Tibial artery (tissue), 4 donors: ENCODE results near the gene PLA2G4A.

Source experiments
- DNase-seq, 2 donors: peaks; one replicate each; pipeline ENCODE4 v3.0.0-alpha.2; 2019
- H3K27ac ChIP-seq, 2 donors: fragments of 200-600 bp; sonication (generic) in 1 of 2; 1 replicate in 1 of 2; 2 replicates in 1 of 2; pipeline ENCODE4 v1.5.1; 2018 to 2019; ENCODE audit warnings: mild to moderate bottlenecking in 1 of 2
- H3K27me3 ChIP-seq, 2 donors: fragments of 200-600 bp; sonication (generic) in 1 of 2; one replicate each; pipeline versions ENCODE4 v1.5.1 to v1.6.0; 2016 to 2019
- H3K36me3 ChIP-seq, 3 donors: fragments of 200-600 bp; sonication (generic) in 2 of 3; one replicate each; pipeline ENCODE4 v1.5.1; 2016 to 2019; ENCODE audit warnings: mild to moderate bottlenecking in 2 of 3
- H3K4me1 ChIP-seq, 4 donors: fragments of 200-600 bp; sonication (generic) in 2 of 4; 1 replicate in 3 of 4; 2 replicates in 1 of 4; pipeline ENCODE4 v1.5.1; 2016 to 2019
- H3K4me3 ChIP-seq, 2 donors: fragments of 200-600 bp; sonication (generic) in 1 of 2; 1 replicate in 1 of 2; 2 replicates in 1 of 2; pipeline ENCODE4 v1.5.1; 2018 to 2019; ENCODE audit warnings: mild to moderate bottlenecking in 2 of 2
- H3K9me3 ChIP-seq, 3 donors: fragments of 200-600 bp; sonication (generic) in 1 of 3; one replicate each; pipeline ENCODE4 v1.5.1; 2016 to 2019
- CTCF ChIP-seq, 2 experiments: fragments of 200-600 bp in 1 of 2; fragments of 450-650 bp in 1 of 2; IDR thresholded peaks; one replicate each; pipeline ENCODE4 v1.5.1; 2017 to 2019; ENCODE audit warnings: antibody characterized with exemption in 2 of 2, mild to moderate bottlenecking in 1 of 2, moderate library complexity in 1 of 2
- intact Hi-C: fragments of 100-400 bp; cut with DNase I; formaldehyde crosslinking; loops from one replicate; pipeline ENCODE4 v1.15.0; 2023; ENCODE audit warnings: low total_unique reads

PLA2G4A gene

GRCh38 chr1:186897008-186897407 is 68.3 kb downstream of the PLA2G4A start:
- intact Hi-C loops = no loop called here
- no peak for TF ChIP-seq CTCF (IDR thresholded peaks at IDR 0.05)

GRCh38 chr1:186899577-186899976 is 70.8 kb downstream of the PLA2G4A start:
- no peak overlapping the region for H3K27ac ChIP-seq
- intact Hi-C loops = no loop called here
- H3K36me3 ChIP-seq = no peaks in the 10 kb centered on the region

More at GRCh38 chr1:186897008-186897407, 68.3 kb downstream of the PLA2G4A start:
- peak overlapping the region in 1 of 2 donors; percentile 42 for H3K27ac ChIP-seq
- H3K9me3 ChIP-seq = no peaks in the 10 kb centered on the region
- H3K4me3 ChIP-seq = no peak overlapping the region
- DNase-seq = no peak
- no peaks in the 10 kb centered on the region for H3K36me3 ChIP-seq
- H3K27me3 ChIP-seq = no peaks in the 10 kb centered on the region
- peaks cover 0 to 25% (median 4%) of the 10 kb centered on the region in 4 donors for H3K4me1 ChIP-seq

GRCh38 chr1:186899977-186900376 is 71.2 kb downstream of the PLA2G4A start:
- H3K27ac ChIP-seq = no peak overlapping the region
- intact Hi-C loops = no loop called here

More at GRCh38 chr1:186899577-186899976, 70.8 kb downstream of the PLA2G4A start:
- Histone ChIP-seq H3K4me3 (no peak overlapping the region), H3K27me3 (no peaks in the 10 kb centered on the region), H3K9me3 (no peaks in the 10 kb centered on the region), H3K4me1 (peaks cover 0 to 24% (median 4%) of the 10 kb centered on the region in 4 donors)
- no peak for TF ChIP-seq CTCF (IDR thresholded peaks at IDR 0.05)
- DNase-seq = no peak

GRCh38 chr1:186900539-186901237 is 71.9 kb downstream of the PLA2G4A start:
- H3K4me1 ChIP-seq = peaks cover 0 to 20% (median 4%) of the 10 kb centered on the region in 4 donors
- no peak overlapping the region for H3K27ac ChIP-seq
- H3K27me3 ChIP-seq = no peaks in the 10 kb centered on the region
- H3K4me3 ChIP-seq = no peak overlapping the region
- no peak for TF ChIP-seq CTCF (IDR thresholded peaks at IDR 0.05)
- H3K9me3 ChIP-seq = no peaks in the 10 kb centered on the region
- no peaks in the 10 kb centered on the region for H3K36me3 ChIP-seq
- DNase-seq = no peak
- intact Hi-C loops = no loop called here

More at GRCh38 chr1:186899977-186900376, 71.2 kb downstream of the PLA2G4A start:
- peaks cover 0 to 20% (median 4%) of the 10 kb centered on the region in 4 donors for H3K4me1 ChIP-seq
- H3K9me3 ChIP-seq = no peaks in the 10 kb centered on the region
- DNase-seq = no peak
- TF ChIP-seq CTCF (IDR thresholded peaks at IDR 0.05) = no peak
- H3K36me3 ChIP-seq = no peaks in the 10 kb centered on the region
- H3K27me3 ChIP-seq = no peaks in the 10 kb centered on the region
- no peak overlapping the region for H3K4me3 ChIP-seq

- no peak overlapping the region for H3K4me3 ChIP-seq
- H3K4me1 ChIP-seq = peaks cover 0 to 28% (median 2%) of the 10 kb centered on the region in 4 donors
- DNase-seq = no peak
- H3K36me3 ChIP-seq = no peaks in the 10 kb centered on the region
- no peaks in the 10 kb centered on the region for H3K9me3 ChIP-seq
- no peak overlapping the region for H3K27ac ChIP-seq
- H3K27me3 ChIP-seq = no peaks in the 10 kb centered on the region
- no peak for TF ChIP-seq CTCF (IDR thresholded peaks at IDR 0.05)
- intact Hi-C loops = no loop called here
These were observed 72.9 kb downstream of the PLA2G4A start for GRCh38 chr1:186901631-186902030.
